Measurements from ENCODE around the gene SPTB.

Gene SPTB

GRCh38 chr14:64769096-64770020, 110.3 kb downstream of the SPTB start:
- H2AFZ ChIP-seq (ENCODE audit: low read depth, low read length): no peak overlapping the region

GRCh38 chr14:64768401-64769095, 111.2 kb downstream of the SPTB start:
- Histone ChIP-seq H3K27me3 (ENCODE audit: insufficient read depth, low read length, poor library complexity) (no peaks in the 10 kb centered on the region), H3K79me2 (ENCODE audit: insufficient read depth, low read length) (no peaks in the 10 kb centered on the region), H3K27ac (ENCODE audit: low read length) (no peak overlapping the region), H3K4me2 (ENCODE audit: insufficient read depth, low read length) (no peak overlapping the region), H3K9me3 (ENCODE audit: insufficient read depth, low read length, severe bottlenecking) (no peaks in the 10 kb centered on the region), H3K9ac (ENCODE audit: low read depth, low read length) (no peak overlapping the region), H3K36me3 (ENCODE audit: insufficient read depth, low read length) (no peaks in the 10 kb centered on the region), H3K4me1 (ENCODE audit: insufficient read depth, low read length) (0 out of 2 replicates have a peak, but pooled peaks cover 3% of the 10 kb centered on the region), H2AFZ (ENCODE audit: low read depth, low read length) (no peak overlapping the region), H4K20me1 (ENCODE audit: insufficient read depth, low read length) (no peaks in the 10 kb centered on the region; the same call in 1 of the 2 replicates), H3K4me3 (ENCODE audit: low read depth in 1 of 2, low read length in 2 of 2) (no peak overlapping the region)
- TF ChIP-seq EZH2 (IDR thresholded peaks at IDR 0.05; ENCODE audit: borderline replicate concordance, low read depth, low read length, severe bottlenecking): no peak
- no peak for TF ChIP-seq CTCF (IDR thresholded peaks at IDR 0.05; ENCODE audit: borderline replicate concordance, extremely low read depth, low read length, poor library complexity, severe bottlenecking)
- no peak for ATAC-seq (ENCODE audit: insufficient read depth, low read depth)
- DNase-seq: no peak

More at GRCh38 chr14:64769096-64770020, 110.3 kb downstream of the SPTB start:
- Histone ChIP-seq H3K36me3 (ENCODE audit: insufficient read depth, low read length) (no peaks in the 10 kb centered on the region), H4K20me1 (ENCODE audit: insufficient read depth, low read length) (no peaks in the 10 kb centered on the region; the same call in 1 of the 2 replicates), H3K9ac (ENCODE audit: low read depth, low read length) (no peak overlapping the region), H3K27ac (ENCODE audit: low read length) (no peak overlapping the region), H3K4me1 (ENCODE audit: insufficient read depth, low read length) (0 out of 2 replicates have a peak, but pooled peaks cover 3% of the 10 kb centered on the region), H3K4me3 (ENCODE audit: low read depth in 1 of 2, low read length in 2 of 2) (no peak overlapping the region), H3K4me2 (ENCODE audit: insufficient read depth, low read length) (no peak overlapping the region), H3K79me2 (ENCODE audit: insufficient read depth, low read length) (no peaks in the 10 kb centered on the region), H3K9me3 (ENCODE audit: insufficient read depth, low read length, severe bottlenecking) (no peaks in the 10 kb centered on the region), H3K27me3 (ENCODE audit: insufficient read depth, low read length, poor library complexity) (no peaks in the 10 kb centered on the region)
- no peak for ATAC-seq (ENCODE audit: insufficient read depth, low read depth)
- no peak for TF ChIP-seq EZH2 (IDR thresholded peaks at IDR 0.05; ENCODE audit: borderline replicate concordance, low read depth, low read length, severe bottlenecking)
- no peak for TF ChIP-seq CTCF (IDR thresholded peaks at IDR 0.05; ENCODE audit: borderline replicate concordance, extremely low read depth, low read length, poor library complexity, severe bottlenecking)
- DNase-seq: no peak

- Histone ChIP-seq H3K4me3 (ENCODE audit: low read depth in 1 of 2, low read length in 2 of 2) (no peak overlapping the region), H3K79me2 (ENCODE audit: insufficient read depth, low read length) (no peaks in the 10 kb centered on the region), H3K9ac (ENCODE audit: low read depth, low read length) (no peak overlapping the region), H3K4me2 (ENCODE audit: insufficient read depth, low read length) (no peak overlapping the region), H3K9me3 (ENCODE audit: insufficient read depth, low read length, severe bottlenecking) (no peaks in the 10 kb centered on the region), H4K20me1 (ENCODE audit: insufficient read depth, low read length) (no peaks in the 10 kb centered on the region; the same call in 1 of the 2 replicates), H3K27me3 (ENCODE audit: insufficient read depth, low read length, poor library complexity) (no peaks in the 10 kb centered on the region), H3K36me3 (ENCODE audit: insufficient read depth, low read length) (no peaks in the 10 kb centered on the region), H2AFZ (ENCODE audit: low read depth, low read length) (no peak overlapping the region), H3K4me1 (ENCODE audit: insufficient read depth, low read length) (0 out of 2 replicates have a peak, but pooled peaks cover 3% of the 10 kb centered on the region), H3K27ac (ENCODE audit: low read length) (no peak overlapping the region)
- DNase-seq: no peak
- no peak for ATAC-seq (ENCODE audit: insufficient read depth, low read depth)
- TF ChIP-seq EZH2 (IDR thresholded peaks at IDR 0.05; ENCODE audit: borderline replicate concordance, low read depth, low read length, severe bottlenecking): no peak
- no peak for TF ChIP-seq CTCF (IDR thresholded peaks at IDR 0.05; ENCODE audit: borderline replicate concordance, extremely low read depth, low read length, poor library complexity, severe bottlenecking)
Measured at GRCh38 chr14:64767215-64767964, 112.3 kb downstream of the SPTB start.

Data from DND-41 (cell line).